CD4-positive, alpha-beta T cell treated with Interleukin-6 at 100 ng/mL for 8 hours (primary cell): ENCODE results near the gene SRP19.
"Not testable (repeated sequence)": the region's sequence is repeated elsewhere in the genome, so short reads cannot be mapped to it uniquely, and the experiment has no call there.

Source experiments
- DNase-seq: peaks from one replicate; pipeline ENCODE4 v3.0.0-alpha.2; 2020; ENCODE audit warnings: mixed read lengths, low spot score

Gene SRP19

DNA sequence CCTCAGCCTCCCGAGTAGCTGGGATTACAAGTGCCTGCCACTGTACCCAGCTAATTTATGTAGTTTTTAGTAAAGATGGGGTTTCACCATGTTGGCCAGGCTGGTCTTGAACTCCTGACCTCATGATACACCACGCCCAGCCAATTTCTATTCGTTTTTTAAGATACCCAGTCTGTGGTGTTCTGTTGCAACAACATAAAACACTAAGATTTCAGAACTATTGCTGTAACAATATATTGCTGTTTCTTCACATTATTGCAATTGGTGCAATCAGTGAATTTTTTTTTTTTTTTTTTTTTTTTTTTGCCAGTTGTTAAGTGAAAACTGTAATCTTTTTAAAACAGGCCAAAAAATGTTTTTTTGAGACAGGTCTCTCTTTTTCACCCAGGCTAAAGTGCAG lies 9.9 kb downstream of the SRP19 start:
- DNase-seq: no peak

GRCh38 chr5:112876362-112876761 lies 15.3 kb downstream of the SRP19 start:
- no peak for DNase-seq

GRCh38 chr5:112878101-112878500 lies 17.0 kb downstream of the SRP19 start:
- no peak for DNase-seq

- peak; percentile 67 for DNase-seq
Observed at GRCh38 chr5:112878760-112879159, 17.7 kb downstream of the SRP19 start.

DNA sequence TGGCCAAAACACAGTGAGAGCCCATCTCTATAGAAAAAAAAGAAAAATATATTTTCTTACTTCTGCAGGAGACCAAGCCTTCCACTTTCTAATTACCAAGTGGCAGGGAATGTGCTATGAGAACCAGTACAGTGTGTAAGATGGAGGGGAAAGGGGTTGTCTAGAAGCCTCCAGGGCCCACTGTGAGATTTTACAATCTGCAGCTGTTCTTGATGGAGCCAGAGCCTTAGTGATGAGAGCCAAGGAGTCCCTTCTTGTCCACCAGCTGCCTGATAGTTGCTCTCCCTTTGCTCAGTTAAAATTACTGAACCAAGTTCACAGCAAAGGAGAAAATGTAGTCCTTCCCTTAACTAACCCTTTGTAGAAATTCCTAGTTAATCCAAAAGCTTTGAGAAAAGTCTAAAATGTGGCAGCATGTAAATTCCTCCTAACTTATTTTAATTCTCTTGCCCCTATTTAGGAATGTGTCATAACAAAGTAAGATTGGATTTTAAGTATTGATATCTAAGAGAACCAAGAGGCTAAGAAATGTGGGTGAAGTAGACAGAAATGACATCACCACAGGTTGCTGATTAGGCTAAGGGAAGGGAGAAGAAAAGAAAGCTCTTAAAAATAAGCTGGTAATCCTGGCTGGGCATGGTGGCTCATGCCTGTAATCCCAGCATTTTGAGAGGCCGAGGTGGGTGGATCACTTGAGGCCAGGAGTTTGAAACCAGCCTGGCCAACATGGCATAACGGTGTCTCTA lies 19.3 kb downstream of the SRP19 start:
- DNase-seq: no peak

DNA sequence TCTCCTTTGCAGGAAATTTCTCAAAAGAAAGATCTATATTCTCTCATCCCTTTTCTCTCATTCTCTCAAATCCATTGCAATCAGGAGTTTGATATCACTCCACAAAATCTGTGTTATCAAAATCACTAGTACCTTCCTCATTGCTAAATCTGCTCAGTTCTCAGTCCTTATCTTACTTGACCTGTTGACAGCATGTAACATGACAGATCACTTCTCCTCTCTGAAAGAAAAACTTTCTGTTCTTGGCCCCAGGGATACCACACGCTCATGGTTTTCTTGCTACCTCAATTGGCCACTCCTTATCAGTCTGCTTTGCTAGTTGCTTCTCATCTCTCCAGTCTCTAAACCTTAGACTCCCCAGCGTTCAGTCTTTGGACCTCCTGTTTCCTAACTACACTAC lies 22.1 kb downstream of the SRP19 start:
- no peak for DNase-seq

DNA sequence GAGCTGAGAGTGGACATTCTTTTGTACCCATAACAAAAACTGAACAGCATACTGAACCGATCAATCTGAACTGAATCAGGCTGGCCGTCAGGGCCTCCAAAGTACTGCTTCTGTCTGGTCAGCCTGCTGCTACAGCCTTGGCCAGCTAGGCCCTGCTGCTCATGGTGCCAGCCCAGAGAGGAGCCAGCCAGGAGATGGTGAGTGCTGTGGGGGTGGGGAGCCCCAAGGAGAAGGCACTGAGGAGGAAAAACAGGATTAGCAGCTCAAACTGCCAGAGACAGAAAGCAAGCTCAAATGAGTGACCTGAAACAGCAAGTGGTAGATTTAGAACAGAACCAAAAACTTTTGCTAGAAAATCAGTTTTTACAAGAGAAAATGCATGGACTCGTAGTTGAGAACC lies 23.9 kb downstream of the SRP19 start:
- no peak for DNase-seq

- peak; percentile 20 for DNase-seq
Observed at GRCh38 chr5:112886975-112887374, 25.9 kb downstream of the SRP19 start.

DNA sequence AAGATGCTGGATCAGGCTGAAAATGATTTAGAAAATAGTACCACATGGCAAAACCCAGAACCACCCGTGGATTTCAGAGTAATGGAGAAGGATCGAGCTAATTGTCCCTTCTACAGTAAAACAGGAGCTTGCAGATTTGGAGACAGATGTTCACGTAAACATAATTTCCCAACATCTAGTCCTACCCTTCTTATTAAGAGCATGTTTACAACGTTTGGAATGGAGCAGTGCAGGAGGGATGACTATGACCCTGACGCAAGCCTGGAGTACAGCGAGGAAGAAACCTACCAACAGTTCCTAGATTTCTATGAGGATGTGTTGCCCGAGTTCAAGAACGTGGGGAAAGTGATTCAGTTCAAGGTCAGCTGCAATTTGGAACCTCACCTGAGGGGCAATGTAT lies 31.0 kb downstream of the SRP19 start:
- DNase-seq: not testable (repeated sequence)

DNA sequence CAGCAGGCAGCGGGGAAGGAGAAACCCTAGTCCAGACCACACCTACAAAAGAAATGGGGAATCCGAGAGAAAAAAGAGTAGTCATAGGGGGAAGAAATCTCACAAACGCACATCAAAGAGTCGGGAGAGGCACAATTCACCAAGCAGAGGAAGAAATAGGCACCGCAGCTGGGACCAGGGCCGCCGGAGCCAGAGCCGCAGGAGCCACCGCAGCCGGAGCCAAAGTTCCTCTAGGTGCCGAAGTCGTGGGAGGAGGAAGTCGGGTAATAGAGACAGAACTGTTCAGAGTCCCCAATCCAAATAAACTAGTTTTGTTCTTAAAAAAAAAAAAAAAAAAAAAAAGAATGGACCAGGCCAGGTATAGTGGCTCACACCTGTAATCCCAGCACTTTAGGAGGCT lies 31.7 kb downstream of the SRP19 start:
- DNase-seq: no peak

DNA sequence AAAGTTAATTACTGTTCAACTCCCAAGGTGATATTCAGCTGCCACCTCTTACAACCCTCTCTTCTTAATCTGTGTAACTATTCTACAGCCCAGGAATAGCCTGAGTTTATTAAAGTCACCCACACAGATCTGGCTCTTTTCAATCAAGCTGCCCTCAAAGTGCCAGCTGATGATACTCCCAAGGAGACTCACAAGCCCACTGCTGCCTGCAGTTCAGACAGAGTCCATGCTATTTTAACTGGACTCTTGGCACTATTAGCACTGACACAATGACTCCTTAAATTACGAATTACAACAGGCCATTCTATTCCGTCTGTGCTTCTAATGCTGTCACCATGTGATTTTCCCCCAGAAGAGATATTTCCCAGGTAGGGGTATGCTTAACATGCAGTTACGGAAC lies 34.6 kb downstream of the SRP19 start:
- DNase-seq: no peak

DNA sequence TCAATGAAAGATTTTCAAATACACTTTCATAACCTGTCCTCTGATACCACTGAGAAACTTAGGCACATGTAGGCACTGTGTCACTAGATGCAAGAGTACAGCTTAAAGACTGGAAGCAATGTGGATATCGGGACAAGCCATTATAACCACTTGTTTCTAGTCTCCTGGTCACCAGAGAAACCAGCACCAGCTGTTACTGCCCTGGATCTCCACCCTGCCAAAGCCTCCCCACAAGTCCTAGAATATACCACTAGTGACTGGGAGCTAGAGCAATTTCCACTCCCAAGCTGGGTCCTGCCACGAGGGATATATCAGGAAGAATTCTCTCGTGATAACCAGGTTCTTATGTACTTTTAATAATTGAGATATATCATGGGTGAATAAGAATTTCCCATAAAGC lies 41.5 kb downstream of the SRP19 start:
- no peak for DNase-seq

DNA sequence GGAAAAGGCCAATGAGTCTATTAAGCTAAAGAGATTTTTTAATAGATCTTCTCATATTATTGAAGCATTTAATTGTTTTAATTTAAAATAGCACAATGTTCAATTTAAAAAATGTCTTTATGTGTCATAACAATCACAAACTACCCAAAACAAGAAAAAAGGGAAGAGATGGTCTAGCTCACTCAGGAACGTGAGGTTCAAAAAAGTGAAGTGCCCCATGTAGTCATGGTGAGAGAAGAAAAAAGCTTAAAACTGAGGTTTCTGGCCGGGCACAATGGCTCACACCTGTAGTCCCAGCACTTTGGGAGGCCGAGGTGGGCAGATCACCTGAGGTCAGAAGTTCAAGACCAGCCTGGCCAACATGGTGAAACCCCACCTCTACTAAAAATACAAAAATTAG lies 43.9 kb downstream of the SRP19 start:
- DNase-seq: not testable (repeated sequence)

GRCh38 chr5:112906637-112907036 lies 45.5 kb downstream of the SRP19 start:
- no peak for DNase-seq

DNA sequence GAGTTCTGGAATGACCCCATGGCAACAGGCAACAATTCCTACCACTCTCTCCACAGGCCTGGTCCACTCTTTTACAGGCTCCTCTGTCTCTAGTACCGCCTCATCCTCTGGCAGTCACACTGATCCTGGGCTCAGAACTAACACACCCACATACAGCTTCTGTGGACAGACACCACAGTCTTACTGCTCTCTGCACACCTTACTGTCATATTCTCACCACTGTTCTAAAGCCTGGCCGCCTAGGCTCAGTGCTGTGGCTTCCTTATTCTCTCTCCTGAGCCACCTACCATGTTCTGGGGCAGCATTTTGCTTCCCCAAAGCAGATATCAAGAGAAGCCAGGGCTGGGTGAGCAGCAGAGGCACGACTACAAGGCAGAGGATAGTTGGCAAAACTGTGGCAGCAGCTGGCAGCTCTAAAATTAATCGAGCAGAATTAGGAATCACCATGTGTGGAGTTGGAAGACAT lies 46.1 kb downstream of the SRP19 start:
- DNase-seq: no peak

- no peak for DNase-seq
Observed at GRCh38 chr5:112908854-112909253, 47.8 kb downstream of the SRP19 start.

- DNase-seq: no peak
Observed at GRCh38 chr5:112910529-112910928, 49.4 kb downstream of the SRP19 start.

GRCh38 chr5:112914584-112914983 lies 53.5 kb downstream of the SRP19 start:
- DNase-seq: no peak

DNA sequence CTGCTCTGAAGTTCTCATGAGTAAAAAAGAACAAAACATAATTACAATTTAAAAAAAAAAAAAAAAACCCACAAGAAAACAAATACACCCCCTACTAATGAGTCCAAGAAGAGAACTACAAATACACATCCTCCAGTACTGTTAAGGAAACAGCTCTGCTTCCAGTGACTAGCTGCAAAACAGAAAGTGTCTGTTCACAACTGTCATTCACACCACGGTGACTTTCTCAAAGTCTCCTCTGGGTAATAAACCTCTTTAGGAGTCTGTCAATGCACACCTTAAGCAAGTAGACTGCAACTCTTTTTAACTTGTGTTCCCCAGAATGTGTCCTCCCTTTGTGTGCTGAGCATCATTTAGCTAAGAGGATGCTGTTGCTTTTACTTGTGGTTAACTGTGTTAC lies 54.7 kb downstream of the SRP19 start:
- no peak for DNase-seq

- peak; percentile 17 for DNase-seq
Observed at GRCh38 chr5:112917453-112917995, 56.4 kb downstream of the SRP19 start.

GRCh38 chr5:112918136-112918535 lies 57.0 kb downstream of the SRP19 start:
- no peak for DNase-seq

DNA sequence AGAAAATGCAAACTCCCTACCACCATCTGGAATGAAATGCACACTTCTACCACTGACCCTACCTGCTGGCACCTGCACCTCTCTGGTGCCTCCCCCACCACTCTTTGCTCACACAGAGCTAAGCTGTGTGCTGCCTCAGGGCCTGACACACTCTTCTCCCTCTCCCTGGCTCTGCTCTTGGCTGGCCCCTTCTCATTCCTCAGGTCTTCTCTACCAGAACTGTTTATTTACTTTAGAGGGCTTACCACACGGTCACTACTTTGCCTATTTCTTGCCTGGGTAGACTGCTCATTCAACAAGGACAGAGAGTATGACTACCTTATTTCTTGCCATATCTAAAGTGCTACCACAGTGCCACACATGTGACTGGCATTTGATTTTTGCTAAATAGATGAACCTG lies 57.6 kb downstream of the SRP19 start:
- no peak for DNase-seq
